ENCODE measurements around the gene NAXD.
"Not testable (repeated sequence)": the region's sequence is repeated elsewhere in the genome, so short reads cannot be mapped to it uniquely, and the experiment has no call there.

Gene NAXD

DNA sequence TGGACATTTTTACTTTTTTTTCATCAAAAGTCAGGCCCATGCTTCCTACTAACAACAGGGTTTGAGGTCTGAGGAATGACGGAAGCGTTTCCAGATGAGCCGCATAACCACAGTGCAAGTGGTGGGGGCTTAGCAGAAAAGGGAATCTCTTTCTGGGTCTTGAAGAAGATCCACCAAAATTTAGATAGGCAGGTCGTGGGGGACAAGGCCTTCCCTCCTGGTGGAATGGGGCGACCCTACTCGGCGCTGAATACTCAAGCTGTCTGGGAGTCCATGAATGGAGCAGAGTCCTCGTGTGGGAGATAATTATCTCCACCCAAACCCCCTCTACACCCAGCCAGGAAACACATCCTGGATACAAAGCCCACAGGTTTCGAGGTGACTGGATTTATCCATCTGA is 53.7 kb downstream of the NAXD start:
- DNase-seq, result no peak

DNA sequence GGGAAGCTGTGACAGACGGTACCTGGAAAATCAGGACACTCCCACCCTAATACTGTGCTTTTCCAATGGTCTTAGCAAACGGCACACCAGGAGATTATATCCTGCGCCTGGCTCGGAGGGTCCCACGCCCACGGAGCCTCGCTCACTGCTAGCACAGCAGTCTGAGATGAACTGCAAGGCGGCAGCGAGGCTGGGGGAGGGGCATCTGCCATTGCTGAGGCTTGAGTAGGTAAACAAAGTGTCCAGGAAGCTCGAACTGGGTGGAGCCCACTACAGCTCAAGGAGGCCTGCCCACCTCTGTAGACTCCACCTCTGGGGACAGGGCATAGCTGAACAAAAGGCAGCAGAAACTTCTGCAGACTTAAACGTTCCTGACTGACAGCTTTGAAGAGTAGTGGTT is 54.5 kb downstream of the NAXD start:
- DNase-seq, result not testable (repeated sequence)

DNA sequence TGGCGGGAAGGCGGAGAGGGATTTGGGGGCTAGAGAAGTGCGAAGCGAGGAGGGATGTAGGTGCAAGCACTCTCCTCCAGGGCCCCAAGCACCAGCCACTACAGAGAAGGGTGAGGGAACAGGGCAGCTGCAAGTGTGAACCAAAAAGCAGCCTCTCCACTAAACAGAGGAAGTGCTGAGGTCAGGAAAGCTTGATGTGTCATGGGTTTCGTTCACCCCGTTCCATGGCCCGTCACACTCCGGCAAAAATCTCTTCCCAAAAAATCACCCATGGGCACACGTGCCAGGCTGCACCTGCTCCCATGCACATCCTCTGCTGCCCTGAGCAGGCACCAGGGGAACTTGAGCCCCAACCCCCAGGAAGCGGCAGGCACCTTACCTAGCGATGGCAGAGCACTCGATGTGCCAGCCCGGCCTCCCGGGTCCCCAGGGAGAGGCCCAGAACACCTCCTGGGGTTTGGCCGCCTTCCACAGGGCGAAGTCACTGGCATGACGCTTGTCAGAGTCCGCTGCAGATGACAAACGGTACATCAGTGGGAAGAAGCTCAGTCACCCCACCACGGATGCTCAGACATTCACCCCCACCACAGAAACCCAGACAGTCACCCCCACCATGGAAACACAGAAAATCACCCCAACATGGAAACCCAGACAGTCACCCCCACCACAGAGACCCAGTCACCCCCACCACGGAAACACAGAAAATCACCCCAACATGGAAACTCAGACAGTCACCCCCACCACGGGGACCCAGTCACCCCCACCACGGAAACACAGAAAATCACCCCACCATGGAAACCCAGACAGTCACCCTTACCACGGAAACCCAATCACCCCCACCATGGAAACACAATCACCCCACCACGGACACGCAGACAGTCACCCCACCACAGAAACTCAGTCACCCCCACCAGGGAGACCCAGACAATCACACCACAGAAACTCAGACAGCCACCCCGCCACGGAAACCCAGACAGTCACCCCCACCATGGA is 61.5 kb downstream of the NAXD start:
- DNase-seq, result peak; percentile 19

DNA sequence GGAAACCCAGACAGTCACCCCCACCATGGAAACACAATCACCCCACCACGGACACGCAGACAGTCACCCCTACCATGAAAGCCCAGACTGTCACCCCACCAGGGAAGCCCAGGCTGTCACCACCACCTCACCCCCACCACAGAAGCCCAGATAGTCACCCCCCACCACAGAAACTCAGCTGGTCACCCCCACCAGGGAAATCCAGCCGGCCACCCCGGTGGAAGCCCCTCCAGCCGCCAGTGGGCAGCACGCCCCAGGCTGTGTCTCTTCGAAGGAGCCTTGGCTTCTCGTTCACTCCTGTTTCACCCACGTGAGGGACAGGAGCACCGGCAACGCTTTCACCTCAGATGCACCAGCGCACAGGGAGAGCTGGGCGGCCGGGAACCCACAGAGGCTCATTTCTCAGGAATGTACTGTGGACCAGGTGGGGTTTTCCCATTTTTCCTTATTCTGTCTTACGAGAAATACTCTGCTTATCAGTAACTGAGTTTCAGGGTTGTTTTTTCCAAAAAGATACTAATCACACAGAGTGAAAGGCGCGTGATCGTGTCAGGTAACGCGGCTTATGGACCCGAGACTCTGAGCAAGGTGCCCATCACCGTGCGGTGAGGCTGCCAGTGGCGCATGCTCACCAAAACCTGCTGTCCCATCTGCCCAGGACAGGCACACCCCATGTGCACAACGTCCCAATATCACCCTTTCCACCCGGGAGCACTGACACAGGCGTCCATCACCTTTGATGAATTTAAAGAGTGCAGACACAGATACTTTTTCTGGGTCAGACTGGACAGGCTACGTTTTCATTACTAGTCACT is 62.6 kb downstream of the NAXD start:
- DNase-seq, result no peak

DNA sequence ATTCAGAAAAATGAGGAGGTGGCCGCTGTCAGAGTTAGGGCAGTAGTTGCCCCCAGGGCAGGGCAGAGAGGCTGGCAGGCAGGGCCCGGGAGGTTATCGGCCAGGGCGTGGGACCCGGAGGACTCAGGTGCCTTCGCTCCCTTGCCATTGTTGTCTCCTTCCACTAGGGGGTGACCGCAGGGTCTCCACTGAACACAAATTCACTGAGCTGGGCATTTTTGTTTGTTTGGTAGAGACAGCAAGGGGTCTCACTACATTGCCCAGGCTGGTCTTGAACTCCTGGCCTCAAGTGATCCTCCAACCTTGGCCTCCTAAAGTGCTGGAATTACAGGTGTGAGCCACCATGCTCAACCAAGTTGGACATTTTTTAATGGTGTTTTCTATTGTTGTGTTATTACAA is 65.5 kb downstream of the NAXD start:
- DNase-seq, result peak; percentile 26

DNA sequence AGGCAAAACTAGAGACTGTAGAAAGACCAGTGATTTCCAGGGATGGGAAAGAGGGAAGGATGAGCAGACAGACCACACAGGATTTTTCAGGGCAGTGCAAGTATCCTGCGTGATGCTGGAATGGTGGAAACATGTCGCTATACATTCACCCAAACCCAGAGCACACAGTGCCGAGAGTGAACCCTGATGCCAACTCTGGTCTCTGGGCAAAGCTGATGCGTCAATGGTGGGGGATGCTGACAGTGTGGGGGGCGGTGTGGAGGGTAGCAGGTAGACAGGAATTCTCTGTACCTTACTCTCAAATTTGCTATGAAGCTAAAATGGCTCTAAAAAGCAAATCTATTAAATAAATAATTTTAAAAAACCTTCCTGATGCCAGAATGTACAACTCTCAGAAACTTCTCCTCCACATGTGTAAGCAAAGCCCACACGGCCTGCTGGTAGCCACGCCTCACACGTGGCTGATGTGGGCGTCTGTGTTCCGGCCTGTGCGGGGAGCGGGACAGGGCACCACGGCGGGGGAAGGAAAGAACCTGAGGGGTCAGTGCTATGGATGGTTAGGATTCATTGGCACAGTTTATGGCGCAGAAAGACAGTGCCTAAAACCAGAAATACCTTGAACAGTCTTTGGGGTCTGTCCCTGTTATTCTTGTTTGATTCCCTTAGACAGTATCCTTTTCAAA is 66.7 kb downstream of the NAXD start:
- no peak for DNase-seq

DNA sequence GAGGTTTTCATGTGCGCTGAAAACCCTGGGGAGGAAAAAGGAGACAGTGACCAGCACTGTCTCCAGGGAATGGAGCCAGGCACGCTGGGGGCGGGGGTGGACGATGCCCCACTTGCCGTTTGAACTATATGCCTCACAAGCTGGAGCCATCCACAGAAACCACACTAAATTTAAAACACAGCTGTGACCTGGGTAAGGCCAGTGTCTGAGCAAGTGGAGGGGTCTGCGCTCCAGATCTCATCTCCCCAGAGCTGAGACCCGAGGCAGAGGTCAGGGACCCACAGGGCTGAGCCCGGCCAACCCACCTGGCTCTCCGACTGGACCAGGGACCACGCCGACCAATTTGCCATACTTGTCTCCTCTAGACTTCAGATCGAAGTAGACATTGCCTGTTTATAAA is 67.4 kb downstream of the NAXD start:
- no peak for DNase-seq

DNA sequence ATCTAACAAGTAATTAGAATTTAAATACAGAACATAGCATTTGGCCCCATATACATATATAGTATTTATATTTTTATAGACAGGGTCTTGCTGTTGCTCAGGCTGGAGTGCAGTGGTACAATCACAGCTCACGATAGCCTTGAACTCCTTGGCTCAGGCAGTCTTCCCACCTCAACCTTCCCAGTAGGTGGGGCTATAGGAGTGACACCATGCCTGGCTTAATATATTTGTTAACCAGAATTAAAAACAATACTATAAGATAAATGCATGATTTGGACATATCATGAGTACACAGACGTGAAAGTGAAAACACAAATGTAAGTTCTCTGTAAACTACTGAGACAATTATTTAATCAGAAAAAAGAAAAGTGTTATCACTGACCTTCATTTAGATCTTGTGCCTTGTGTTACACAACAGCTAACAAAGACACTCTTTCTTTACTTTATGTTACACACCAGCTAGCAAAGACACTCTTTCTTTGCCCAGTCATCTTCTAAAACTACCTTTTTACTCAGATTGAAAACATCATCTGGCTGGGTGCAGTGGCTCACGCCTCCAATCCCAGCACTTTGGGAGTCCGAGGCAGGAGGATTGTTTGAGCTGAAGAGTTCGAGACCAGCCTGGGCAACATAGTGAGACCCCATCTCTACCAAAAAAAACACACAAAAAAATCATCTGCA is 68.0 kb downstream of the NAXD start:
- DNase-seq, result peak; percentile 37

DNA sequence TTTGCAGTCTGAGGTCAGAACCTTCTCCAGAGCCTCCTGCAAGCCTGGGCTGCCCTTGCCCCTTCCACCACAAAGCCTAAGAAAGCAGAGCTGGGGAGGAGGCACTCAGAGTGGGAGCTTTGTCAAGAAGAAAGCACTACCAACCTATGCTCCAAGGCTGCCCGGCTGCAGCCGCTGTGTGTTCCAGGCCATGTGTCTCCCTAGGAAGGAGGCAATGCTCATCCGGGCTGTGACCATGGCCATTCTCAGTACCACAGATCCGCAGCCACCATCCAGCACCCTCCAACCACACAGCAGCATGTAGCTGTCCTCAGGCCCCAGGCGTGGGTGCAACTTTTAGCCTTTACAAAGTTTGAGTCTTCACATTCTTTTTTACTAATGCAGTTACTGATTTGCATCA is 68.6 kb downstream of the NAXD start:
- DNase-seq, result no peak

DNA sequence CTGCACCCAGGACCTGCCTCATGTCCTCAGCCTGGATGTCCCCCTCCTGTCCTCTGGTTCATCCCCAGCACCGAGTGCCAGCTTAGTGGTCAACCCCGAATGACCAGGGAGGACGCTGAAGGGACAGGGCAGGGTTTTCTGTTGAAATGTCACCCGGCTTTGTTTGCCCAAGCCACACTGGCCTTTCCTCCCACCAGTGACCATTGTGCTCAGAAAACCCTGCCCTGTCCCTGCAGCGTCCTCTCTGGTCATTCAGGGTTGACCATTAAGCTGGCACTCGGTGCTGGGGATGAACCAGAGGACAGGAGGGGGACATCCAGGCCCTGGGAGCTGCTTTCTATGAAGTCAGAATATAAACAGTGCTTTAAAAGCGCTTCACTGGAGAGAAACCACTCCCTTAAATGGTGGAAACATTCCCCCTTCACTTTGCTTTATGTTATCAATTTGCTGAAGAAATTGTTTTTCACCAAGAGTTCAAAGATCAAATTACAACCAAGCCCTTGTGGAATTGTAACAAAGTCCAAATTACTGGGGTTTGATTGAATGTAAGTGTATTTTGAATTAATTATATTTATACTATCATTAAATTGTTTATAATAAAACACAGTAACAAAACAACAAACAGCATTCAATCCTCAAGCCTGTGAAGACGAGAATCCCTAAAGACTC is 69.2 kb downstream of the NAXD start:
- DNase-seq, result no peak

DNA sequence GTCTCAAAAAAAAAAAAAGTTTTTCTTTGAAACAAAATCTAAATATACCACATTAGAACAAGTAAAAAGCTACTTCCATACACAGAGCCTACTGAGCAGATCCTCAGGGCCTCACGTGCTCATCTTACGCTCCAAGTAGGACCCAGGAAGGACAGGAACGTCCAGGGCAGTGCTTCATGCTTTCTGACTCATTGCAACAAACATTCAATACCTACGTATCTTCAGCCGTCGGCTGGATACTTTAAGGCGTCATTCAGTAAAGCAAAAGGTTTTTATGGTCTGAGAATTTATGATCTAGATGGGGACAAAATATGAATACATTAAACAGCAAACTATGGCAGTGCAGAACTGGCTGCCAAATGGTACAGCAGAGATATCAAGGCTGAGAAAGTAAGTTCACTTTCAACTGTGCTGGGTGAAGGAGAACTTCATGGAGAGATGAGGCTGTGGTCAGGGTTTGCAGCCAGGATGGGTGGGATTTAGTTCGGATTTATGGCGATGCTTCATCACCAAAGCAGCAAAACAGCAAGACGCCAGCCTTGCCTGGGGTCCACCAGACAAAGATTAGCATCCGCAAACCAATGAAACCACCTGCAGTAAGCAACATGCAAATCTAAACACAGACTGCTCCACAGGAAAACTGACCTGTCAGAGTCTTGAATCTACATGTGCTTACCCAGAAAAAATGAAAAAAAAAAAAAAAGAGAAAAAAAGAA is 70.1 kb downstream of the NAXD start:
- no peak for DNase-seq

DNA sequence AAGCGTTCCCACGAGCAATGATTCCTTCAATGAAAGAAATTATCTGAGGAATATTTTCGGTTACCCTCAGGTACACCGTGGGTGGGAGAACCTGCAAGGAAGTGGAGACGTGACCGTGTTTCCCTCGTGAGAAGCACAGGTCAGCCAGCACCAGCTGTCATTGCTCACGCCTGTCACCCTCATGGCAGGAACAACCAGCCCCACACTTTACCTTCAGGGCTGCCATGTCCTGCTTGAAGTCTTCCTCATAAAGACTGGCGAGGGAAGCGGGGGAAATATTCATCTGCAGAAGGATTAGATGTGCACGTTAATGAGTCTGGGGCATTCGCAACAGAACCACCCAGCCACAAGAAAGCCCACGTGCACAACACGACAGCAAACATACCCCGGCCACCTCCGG is 72.4 kb downstream of the NAXD start:
- no peak for DNase-seq

DNA sequence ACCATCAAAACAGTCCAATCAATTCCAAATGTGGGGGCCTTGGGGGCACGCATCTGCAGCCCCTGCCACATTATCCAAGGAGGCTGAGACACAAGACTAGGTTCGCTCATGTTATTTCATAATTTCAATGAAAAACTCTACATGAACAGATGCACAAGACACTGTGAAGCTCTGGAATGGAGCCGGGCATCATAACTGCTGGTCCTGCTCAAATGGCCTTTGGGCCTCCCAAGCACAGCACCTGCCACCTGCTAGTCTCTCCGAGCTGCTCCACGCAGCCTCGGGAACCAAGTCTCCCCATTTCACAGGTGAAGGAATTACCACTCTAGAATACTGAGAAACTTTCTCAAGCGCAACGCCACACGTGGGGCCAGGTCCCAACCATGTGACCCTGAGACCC is 73.7 kb downstream of the NAXD start:
- DNase-seq, result no peak
